Renal pelvis (tissue), 4 donors: ENCODE measurements around the gene TRAPPC10. TPM values are rescaled to one million over a fixed set of nuclear protein-coding genes. Genes with fewer than 3 reads are reported as not detected.

Source experiments
- DNase-seq: peaks from one replicate; pipeline ENCODE4 v3.0.0-alpha.2; 2013
- polyA plus RNA-seq, 3 donors: library from polyadenylated mRNA; unstranded; fragments of 120-200 nt; gene quantifications; one replicate each; pipeline ENCODE4 v1.2.1, GENCODE V29; 2013; ENCODE audit not compliant: insufficient read length in 3 of 3

TRAPPC10 gene
- polyA plus RNA-seq, 3 donors = 35.4 to 49.6 (median 47.5) TPM

DNA sequence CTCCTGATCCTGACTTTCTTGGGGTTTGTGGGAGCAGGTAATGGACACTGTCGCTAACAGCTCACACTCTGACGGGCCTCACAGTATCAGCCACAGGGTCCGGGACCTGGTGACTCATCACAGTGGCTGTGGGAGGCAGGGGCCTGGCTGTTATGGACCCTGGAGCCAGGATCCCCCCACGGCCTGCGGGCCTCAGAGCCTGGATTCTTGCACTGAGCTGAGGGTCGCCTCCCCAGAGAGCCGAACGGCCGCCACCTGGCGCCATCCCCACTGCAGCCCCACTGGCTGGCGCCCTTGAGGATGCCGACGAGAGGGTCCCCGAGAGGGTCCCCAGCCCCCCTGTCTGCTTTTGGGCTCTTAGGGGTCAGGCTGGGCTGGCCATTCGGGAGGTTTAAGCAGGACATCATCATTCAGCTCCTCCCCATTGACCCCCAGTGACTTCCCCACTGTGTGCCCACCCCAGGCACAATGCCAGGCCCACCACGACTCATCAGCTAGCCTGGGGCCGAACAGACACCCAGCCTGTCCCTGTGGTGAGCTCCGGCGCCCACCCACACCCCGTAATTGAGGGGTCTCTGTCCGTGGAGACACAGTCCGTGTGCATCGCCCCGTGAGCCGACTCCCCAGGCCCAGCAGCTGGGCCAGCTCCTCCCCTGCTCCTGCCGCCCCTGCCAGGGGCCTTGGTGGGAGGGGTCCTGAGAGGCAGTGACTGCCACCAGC, 30.8 kb upstream of the TRAPPC10 start:
- DNase-seq = no peak

DNA sequence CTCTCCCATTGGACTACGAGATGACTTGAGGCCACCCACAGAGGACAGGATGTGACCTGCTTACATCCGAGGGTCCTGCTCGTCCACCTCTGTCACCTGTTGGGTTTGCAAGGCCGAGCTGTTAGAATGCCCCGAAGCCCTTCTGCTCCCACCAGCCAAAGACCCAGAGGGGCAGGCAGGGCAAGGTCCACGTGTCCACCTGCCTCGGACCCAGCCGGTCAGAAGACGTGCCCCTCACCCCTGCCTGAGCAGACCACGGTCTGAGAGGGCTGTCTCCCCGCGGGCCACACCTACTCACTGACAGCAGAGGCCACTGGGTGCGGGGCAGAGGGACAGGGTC, 30.3 kb upstream of the TRAPPC10 start:
- no peak for DNase-seq

DNA sequence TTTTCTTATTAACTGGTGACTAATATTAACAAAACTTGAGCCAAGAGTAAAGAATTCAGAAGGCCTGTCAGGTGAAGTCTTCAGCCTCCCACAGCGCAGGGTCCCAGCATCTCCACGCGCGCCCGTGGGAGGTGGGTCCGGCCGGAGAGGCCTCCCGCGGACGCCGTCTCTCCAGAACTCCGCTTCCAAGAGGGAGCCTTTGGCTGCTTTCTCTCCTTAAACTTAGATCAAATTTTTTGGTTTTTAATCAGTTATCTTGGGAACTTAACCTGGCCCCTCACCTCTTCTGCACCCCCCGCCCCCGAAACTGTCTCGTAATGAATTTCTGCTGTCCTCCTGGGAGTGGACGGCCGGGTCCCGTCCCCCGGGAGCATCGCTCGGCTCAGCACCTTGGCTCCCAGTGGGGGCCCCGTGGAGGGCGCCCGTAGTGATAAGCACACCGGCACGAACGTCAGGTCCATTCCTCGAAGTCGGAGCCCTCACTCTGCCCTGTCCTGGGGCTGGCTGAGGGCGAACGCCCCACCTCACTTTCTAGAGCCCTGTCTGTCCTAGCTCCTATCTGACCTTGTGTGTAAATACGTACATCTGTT, 29.5 kb upstream of the TRAPPC10 start:
- DNase-seq = no peak

DNA sequence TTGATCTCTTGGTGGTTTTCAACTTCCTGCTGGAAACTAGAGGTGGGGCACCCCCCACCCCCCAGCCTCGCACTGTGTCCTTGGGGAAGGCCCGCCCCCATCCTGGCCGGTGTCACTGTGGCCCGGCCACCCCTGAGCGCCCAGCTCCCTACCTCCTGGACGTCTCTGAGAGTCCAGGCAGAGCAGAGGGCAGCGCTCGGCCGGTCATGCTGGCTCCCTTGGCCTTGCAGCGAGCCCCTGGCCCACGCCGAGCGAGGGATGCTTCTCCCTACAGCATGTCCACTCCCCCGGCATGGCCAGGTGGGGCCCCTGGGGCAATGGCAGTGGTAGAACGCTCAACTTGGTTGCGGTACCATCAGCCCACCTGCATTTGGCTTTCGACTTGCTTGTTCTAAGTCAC, 28.7 kb upstream of the TRAPPC10 start:
- DNase-seq = no peak

DNA sequence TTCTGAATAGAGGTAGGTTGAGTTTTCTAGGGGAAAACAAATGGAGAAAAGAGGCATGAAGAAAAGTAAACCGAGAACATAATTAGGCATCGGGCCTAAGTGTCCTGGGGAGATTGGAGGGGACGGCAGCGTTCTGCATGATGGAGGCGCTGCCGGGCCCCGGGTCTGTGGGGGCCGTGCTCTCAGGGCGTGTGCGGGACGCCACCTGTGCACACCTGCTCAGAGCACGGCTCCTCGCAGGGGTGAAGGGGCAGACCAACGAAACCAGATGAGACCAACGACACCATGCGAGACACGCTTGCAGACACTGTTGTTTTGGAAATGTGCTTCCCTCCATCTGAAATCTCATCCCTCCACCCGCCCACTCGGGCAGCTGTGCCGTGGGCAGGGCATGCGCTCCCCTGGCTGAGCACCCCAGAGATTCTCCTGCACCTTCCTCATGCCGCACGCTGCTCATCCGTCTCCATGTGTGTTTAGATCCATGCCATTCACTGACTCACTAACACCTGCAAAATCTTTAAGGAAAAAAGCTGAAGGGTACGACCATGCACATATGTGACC, 28.2 kb upstream of the TRAPPC10 start:
- no peak for DNase-seq

DNA sequence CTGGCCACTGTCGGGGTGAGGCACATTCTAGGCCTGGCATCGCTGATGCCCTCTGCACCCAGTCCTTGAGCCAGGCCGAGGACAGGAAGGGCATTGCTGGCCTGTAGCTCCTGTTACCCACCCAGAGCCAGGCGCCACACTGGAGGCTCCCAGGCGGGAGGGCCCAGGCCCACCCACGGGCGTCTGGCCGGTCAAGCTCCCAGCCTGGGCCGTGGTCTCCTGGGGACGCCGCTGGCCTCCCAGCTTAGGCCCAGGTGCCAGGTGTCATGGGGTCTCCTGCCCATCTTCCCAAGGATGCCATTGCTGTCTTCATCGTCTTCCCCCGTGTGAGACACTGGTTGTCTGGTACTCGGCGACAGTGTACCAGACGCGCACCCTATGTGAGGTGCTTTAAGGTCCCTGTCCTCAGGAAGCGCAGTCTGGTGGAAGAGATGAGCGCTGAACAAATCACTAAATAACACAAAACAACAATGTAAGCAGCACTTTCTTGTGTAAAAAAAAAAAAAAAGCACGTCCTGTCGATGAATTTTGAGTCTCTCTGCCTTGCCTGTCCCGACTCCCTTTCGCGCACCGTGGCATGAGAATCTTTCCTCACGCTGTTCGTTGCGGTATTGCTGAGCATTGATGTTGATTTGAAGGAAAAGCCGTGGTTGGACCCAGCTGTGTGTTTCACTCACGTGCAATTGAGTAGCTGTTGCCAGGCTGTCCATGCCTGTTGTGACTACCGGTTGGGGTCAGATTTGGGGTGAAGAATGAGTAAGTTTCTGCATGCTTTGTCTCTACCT, 27.0 kb upstream of the TRAPPC10 start:
- no peak for DNase-seq

DNA sequence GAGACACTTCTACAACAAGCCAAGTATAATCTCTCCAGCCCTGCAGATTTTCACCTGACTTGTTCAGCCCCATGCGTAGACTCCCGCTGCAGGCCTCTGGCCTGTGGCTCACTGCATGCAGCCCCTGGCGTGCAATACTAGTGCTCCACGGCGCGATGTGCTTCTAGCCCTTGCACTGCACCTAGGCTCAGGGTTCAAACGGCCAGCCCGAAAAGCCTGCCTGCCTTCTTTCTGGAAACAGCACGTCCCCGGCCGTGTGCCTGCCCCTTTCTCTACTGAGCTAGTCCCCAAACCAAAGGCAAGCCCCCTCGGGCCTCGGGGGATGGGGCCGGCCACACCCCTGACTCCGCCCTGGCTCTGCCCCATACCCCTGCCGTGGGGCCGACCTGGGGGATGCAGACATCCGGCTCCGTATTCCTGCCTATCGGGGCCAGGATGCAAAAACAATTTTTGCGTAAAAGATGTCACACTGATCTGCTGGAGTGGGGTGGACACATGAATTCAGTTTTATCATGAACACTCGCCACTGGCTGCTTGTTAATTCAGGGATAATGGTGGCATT, 26.3 kb upstream of the TRAPPC10 start:
- DNase-seq = no peak

DNA sequence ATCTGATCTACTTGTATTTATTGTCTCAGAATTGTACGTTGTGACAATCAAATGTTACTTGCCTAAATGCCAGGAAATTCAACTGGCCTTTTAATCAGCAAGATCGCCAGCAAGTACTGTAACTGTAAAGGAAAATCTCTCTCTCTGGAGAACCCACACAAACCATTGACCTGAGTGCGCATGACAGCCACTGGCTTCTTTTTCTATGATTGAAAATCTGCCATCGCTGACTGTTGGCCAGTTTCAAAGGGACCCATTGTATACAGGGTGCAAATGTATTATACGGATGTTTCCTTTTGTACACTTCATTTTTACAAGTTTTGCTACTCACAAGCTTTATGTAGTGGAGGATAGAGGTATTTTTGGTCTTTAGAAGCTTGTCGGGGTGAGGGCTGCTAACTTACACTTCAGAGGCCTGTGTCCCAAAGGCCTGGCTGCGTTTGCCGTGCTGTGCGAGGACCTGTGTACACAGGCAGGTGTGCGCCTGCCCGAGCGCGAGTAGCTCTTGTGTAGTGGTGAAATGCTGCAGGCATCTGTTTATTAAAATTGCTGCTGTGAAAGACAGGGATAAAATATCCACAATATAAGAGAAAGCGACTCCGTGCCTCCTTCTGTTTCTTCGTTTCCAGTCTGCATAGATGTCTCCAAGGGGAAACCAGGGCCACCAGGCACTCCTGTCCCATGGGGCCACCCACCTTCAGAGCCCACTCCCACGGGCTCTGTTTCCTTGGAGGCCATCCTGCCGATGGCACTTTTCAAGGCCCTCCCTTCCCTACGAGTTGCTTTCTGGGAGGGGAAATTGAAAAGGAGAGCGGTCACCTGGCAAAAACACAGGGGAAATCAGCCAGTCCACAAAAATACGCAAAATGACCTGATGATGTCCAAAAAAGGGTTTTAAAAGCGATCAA, 25.3 kb upstream of the TRAPPC10 start:
- no peak for DNase-seq

DNA sequence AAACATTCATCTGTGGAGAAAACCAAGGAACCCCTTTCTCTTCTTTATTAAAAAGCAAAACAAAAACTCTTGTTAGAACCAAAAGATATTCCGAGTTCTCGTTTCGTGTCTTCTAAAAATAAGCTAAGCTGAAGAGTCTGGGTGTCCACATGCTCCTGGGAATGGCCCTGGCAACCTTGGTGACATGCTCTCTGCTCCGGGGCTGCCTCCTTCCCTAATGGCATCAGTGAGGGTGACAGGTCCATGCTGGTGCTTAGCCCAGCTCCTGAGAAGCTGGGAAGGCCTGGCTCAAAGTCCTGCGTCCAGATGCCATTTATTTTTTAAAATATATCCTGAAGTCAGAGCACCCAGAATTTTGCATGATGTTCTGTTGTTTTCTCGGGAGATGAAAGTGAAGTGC, 24.6 kb upstream of the TRAPPC10 start:
- DNase-seq = no peak

DNA sequence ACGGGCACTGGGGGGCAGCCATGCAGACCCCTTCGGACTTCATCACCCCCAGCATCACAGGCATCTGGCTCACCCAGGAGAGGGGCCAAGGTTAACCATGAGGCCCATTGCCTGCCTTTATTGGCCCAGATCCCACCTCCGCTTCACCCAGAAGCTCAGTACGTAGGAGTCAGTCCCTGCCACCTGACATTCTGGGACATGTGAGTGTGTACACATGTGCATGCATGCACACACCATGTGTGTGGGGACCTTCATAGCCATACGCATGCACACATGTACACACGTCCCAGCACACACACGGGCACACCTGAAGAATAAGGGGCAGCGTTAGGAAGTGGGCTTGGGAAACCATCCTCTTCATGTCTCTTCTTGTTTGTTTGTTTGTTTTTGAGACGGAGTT, 24.1 kb upstream of the TRAPPC10 start:
- DNase-seq = no peak

DNA sequence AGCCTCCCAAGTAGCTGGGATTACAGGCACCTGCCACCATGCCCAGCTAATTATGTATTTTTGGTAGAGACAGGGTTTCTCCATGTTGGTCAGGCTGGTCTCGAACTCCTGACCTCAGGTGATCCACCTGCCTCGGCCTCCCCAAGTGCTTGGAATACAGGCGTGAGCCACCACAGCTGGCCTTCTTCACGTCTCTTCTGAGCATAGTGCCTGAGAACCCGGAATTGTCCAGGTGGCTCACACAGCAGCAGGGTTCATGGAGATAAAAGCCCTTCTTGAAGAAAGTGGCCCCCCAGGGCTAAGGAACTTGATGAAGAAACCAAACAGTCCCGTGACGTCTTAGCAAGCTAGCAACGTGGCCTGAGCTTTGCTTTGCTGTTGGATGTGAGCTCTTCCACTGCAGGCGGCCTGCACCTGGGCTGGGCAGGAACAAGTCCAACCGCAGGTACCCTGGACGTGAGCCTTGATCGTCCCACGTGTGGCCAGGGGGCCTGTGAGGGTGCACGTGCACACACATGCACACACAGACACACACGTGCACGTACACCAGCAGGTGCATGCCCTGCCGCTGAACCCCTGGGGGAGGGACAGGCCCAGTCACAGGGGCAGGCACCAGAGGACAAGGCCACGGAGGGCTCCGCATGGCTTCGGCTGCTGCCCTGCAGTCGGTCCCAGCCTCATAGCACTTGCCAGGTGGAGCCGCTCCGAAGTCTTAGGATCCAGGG, 23.4 kb upstream of the TRAPPC10 start:
- no peak for DNase-seq

DNA sequence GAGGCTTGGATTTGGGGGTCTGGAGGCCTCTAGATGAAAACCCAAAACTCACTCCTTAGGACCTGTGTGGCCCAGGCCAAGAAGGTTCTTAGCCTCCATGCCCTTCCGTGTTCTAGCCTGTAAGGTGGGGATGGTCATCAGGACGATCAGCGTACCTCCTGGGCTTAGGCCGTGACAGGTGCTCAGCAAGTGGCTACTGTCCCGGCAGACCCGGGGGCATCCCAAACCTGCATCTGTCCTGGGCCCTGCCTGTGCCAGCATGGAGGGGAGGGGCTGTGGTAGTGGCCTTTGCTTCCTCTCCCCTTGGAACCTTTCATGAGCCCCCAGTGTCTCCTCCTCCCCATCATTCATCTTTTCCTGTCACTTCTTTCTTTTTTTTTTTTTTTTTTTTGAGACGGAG, 22.7 kb upstream of the TRAPPC10 start:
- DNase-seq = no peak

DNA sequence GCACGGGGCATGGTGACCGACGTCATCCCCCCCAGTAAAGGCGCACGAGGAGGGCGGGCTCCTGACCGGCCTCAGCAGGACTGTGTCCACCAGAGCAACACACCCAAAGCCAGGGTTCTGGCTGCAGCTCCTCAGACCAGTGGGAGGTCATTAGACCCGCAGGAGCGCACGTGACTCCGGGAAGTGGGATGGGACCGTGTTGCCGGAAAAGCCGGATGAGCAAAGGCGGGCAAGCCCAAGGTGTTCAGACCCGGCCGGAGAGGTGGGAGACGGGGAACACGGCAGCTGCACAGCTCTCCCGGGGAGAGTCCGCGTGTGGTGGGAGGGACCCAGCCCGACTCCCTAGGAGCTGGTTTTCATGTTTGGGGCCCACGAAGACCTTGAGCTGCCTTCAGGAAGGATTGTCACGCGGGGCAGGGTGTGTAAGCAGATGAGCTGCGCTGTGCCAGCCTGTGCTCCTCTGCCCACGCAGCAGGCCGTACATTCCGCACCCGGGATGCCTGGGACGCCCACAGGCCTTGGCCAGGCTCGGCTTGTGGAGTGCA, 20.6 kb upstream of the TRAPPC10 start:
- no peak for DNase-seq

DNA sequence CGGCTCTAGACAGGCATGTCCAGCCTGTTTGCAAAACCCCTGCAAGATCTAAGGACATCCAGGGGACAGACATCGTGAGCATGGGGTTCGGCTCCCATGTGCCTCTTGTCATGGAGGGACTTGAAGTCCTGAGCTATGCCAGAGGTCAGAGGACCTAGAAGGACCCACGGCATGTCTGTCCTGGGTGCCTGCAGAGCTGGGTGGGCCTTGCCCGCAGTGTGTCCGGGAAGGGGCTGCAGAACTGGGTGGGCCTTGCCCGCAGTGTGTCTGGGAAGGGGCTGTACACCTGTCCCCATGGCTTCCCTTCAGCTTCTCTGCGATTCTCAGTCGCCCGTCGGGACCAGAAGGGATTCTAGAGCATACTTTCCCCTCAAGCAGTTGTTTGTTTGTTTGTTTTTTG, 20.0 kb upstream of the TRAPPC10 start:
- DNase-seq = no peak

DNA sequence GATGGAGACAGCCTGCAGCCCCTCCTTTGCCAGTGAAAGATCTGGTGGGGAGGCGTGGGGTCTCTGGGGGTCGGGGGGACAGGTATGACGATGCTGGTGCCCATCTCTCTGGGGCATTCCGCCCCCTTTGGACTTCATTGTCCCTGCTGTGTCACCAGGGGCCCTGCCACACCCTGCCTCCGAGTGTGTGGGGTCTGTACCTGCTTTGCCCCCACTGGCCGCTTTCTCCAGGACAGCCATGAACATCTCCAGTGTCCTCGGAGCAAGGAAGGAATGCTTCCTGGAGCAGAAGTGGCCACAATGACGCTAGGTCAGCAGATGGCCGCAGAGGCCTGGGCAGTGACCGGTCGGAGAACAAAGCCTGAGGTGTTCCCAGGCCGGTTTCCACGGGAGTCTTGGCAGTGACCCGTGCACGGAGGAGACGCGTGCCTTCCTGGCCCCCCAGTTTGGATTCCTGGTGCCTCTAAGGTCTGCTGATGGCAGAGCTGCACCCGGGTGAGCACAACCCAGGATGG, 18.6 kb upstream of the TRAPPC10 start:
- no peak for DNase-seq

DNA sequence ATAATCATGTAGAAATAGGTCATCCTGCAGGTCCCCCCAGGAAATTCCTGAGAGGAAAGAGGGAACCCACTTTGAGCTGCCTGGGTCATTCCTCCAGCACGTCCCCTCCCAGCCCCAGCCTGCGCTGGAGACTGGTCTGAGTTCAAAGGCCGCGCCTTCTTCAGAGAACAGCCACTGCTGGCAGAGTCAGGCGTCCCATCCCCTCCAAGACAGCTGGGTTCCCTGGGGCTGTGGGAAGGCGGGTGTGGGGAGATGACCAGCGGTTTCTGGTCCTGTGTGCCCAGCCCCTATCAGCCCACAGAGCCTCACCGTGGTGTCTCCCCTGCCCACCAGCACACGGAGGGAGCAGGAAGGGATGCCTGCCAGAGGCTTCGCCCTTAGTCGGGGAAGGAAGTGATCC, 18.0 kb upstream of the TRAPPC10 start:
- no peak for DNase-seq

DNA sequence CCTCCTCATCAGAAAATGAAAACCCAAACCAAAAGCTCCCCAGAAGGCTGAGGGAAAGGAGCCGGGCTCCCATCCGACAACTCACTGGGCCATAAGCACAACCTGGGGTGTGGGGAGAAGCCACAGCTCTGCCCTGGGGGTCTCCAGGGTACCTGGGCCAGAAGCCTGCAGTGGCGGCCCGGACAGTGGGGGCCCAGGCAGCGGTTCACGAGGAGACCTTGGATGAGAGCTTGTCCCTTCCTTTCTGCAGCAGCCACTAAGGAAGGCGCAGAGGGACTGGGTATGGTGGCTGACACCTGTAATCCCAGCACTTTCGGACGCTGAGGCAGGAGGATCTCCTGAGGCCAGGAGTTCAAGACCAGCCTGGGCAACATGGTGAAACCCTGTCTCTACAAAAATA, 17.5 kb upstream of the TRAPPC10 start:
- no peak for DNase-seq

DNA sequence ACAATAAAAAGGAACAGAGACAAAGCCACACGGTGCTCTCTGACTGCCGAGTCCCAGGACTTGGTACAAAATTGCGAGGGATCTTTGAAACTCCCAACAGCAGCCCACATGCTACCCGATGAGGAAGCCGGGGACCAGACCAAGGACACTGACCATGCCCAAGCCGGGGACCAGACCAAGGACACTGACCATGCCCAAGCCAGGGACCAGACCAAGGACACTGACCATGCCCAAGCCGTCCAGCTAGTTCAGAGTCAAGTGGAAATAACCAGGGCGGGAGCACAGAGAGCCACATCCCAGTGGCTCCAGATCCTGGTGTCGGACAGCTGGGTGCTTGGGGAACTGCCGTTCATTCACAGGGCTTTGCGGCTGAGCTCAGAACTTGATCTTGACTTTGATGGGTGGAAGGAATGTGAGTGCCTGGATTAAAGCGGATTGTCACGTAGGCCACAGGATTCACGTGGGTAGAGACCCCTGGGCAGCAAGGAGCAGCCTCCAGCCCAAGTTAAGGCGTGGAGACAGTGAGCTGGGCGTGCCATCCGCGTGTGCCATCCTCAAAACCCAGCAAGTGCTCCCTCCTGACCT, 16.5 kb upstream of the TRAPPC10 start:
- DNase-seq = no peak

DNA sequence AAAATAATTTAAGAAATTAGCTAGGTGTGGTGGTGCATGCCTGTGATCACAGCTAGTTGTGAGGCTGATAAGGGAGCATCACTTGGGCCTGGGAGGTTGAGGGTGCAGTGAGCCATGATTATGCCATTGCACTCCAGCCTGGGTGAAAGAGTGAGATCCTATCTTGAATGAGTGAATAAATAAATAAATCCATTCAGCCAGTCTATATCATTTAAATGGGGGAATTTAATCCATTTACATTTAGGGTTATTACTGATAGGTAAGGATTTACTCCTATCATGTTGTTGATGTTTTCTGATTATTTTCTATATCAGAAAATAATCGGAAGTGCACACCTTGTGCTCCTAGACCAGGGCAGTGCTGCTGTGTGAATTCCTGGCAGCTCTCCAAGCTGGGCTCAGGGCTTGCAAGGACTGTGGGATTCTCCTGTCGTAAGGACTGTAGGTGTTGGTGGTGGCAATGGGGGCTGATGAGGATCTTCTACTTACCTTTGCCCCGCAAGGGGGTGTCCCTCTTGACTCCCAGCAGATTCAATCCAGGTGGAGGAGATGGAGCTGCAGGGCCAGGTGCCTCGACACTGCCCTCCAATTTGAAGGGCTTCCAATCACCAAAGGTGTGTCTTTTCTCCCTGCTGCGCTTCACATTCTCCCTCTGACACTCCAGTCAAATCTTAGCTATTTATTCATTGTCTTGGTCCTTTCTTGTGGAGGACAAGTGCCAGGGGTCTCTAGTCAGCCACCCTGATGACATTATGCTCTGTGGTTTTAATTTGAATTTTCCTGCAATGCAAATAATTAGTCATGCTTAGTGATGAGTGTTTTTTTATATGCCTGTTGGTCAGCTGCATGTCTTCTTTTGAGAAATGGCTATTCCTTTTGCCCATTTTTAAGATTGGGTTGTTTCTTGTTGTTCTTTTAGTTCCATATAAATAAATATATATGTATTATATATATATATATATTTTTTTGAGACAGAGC, 14.1 kb upstream of the TRAPPC10 start:
- DNase-seq = no peak
